HepG2 (cell line): ENCODE results near the gene PSKH1. TPM values are rescaled to one million over a fixed set of nuclear protein-coding genes. Genes with fewer than 3 reads are reported as not detected.

Experiments
- BRF2 ChIP-seq: sonication (generic); formaldehyde crosslinking; IDR thresholded peaks from 2 replicates; pipeline ENCODE4 v1.8.1; 2022; ENCODE audit warnings: mild to moderate bottlenecking, missing genetic modification reagents
- CREBL2 ChIP-seq: sonication (generic); formaldehyde crosslinking; IDR thresholded peaks from 2 replicates; pipeline ENCODE4 v1.8.1; 2023; ENCODE audit warnings: missing genetic modification reagents, mild to moderate bottlenecking, borderline replicate concordance
- DMAP1 ChIP-seq: IDR thresholded peaks from 2 replicates; pipeline ENCODE4 v1.6.1; 2016
- DNMT1 ChIP-seq: sonication (generic); formaldehyde crosslinking; IDR thresholded peaks from 2 replicates; pipeline ENCODE4 v1.5.1; 2020; ENCODE audit warnings: mild to moderate bottlenecking, missing genetic modification reagents
- HBP1 ChIP-seq: IDR thresholded peaks from 2 replicates; pipeline ENCODE4 v1.6.1; 2016; ENCODE audit warnings: low read depth, control low read depth
- HNRNPK ChIP-seq: fragments of 200-400 bp; formaldehyde crosslinking; IDR thresholded peaks from 2 replicates; pipeline ENCODE4 v1.6.1; 2018; ENCODE audit warnings: low read length, low read depth, moderate library complexity, mild to moderate bottlenecking; ENCODE audit not compliant: poor library complexity, severe bottlenecking
- ISL2 ChIP-seq: sonication (generic); formaldehyde crosslinking; IDR thresholded peaks from 2 replicates; pipeline ENCODE4 v1.5.0; 2020; ENCODE audit warnings: missing genetic modification reagents
- KDM6A ChIP-seq: IDR thresholded peaks from 2 replicates; pipeline ENCODE4 v1.6.1; 2016; ENCODE audit warnings: low read depth
- NFYB ChIP-seq: sonication (generic); formaldehyde crosslinking; IDR thresholded peaks from 2 replicates; pipeline ENCODE4 v1.4.0; 2020; ENCODE audit warnings: missing genetic modification reagents
- PAWR ChIP-seq: sonication (generic); formaldehyde crosslinking; IDR thresholded peaks from 2 replicates; pipeline ENCODE4 v1.4.0; 2020; ENCODE audit warnings: missing genetic modification reagents, mild to moderate bottlenecking, borderline replicate concordance
- SAP130 ChIP-seq: IDR thresholded peaks from 2 replicates; pipeline ENCODE4 v1.6.1; 2016; ENCODE audit warnings: low read depth
- STAG1 ChIP-seq: sonication (generic); formaldehyde crosslinking; IDR thresholded peaks from 2 replicates; pipeline ENCODE4 v1.4.0; 2020; ENCODE audit warnings: missing genetic modification reagents
- TRIM24 ChIP-seq: sonication (generic); formaldehyde crosslinking; IDR thresholded peaks from 2 replicates; pipeline ENCODE4 v1.8.0; 2022; ENCODE audit warnings: mild to moderate bottlenecking, missing genetic modification reagents
- XRCC5 ChIP-seq: fragments of 200-400 bp; formaldehyde crosslinking; optimal IDR thresholded peaks from 2 replicates; pipeline ENCODE3; 2017; ENCODE audit warnings: mild to moderate bottlenecking, low read length
- ZBTB25 ChIP-seq: IDR thresholded peaks from 2 replicates; pipeline ENCODE4 v1.6.1; 2018; ENCODE audit warnings: missing genetic modification reagents
- ZBTB34 ChIP-seq: sonication (generic); formaldehyde crosslinking; IDR thresholded peaks from 2 replicates; pipeline ENCODE4 v1.8.0; 2022; ENCODE audit warnings: mild to moderate bottlenecking, missing genetic modification reagents
- ZBTB49 ChIP-seq: sonication (generic); formaldehyde crosslinking; IDR thresholded peaks from 2 replicates; pipeline ENCODE4 v1.4.0; 2020; ENCODE audit warnings: missing genetic modification reagents, borderline replicate concordance
- ZMAT5 ChIP-seq: sonication (generic); formaldehyde crosslinking; IDR thresholded peaks from 2 replicates; pipeline ENCODE4 v1.5.0; 2020; ENCODE audit warnings: mild to moderate bottlenecking, low read depth, missing genetic modification reagents, borderline replicate concordance
- ZNF333 ChIP-seq: sonication (generic); formaldehyde crosslinking; IDR thresholded peaks from 2 replicates; pipeline ENCODE4 v1.4.0; 2020; ENCODE audit warnings: mild to moderate bottlenecking, missing genetic modification reagents, borderline replicate concordance
- ZNF678 ChIP-seq: sonication (generic); formaldehyde crosslinking; IDR thresholded peaks from 2 replicates; pipeline ENCODE4 v1.4.0; 2020; ENCODE audit warnings: mild to moderate bottlenecking, missing genetic modification reagents
- polyA plus RNA-seq, 8 experiments: library from polyadenylated mRNA; depleted of rRNA in 3 of 8; stranded (reverse) in 7 of 8; unstranded in 1 of 8; fragments of >200 nt; fragmentation: Illumina TruSeq in 4 of 8; extraction: Trizol in 4 of 8; gene quantifications; 2 replicates each; pipeline versions ENCODE4 v1.2.1 to v1.2.3, GENCODE V29; 2011 to 2016; ENCODE audit warnings: low read depth in 4 of 8, missing spikeins in 1 of 8, mixed read lengths in 1 of 8; ENCODE audit not compliant: insufficient read depth in 1 of 8
- total RNA-seq, 5 experiments: library from RNA; depleted of rRNA; stranded (reverse); fragments of >200 nt; fragmentation: Illumina TruSeq; extraction: Trizol; gene quantifications; 2 replicates each; pipeline ENCODE4 v1.2.3, GENCODE V29; 2016; ENCODE audit warnings: low read depth in 1 of 5

Gene PSKH1
- total and polyA plus RNA-seq, 2 of the 13 experiments (the other 11 are each of a cell fraction or from before 2014, with no cell fraction given), result 8.4 to 19.1 TPM

GRCh38 chr16:67965668-67966548 lies 72.9 kb downstream of the PSKH1 start (continued):
- no peak for TF ChIP-seq BRF2 (CRISPR knock-in tag)
- no peak for TF ChIP-seq ISL2 (CRISPR knock-in tag)
- TF ChIP-seq ZBTB25 (CRISPR knock-in tag), result no peak; the same call in 1 of the 2 replicates
- no peak; the same call in 1 of the 2 replicates for TF ChIP-seq HBP1
- TF ChIP-seq TRIM24, result no peak
- no peak for TF ChIP-seq NFYB (CRISPR knock-in tag)
- no peak for TF ChIP-seq CREBL2 (CRISPR knock-in tag)
- no peak for TF ChIP-seq XRCC5
- no peak for TF ChIP-seq ZNF333 (CRISPR knock-in tag)
- no peak for TF ChIP-seq HNRNPK
- TF ChIP-seq DNMT1 (CRISPR knock-in tag), result no peak
- no peak for TF ChIP-seq ZBTB34 (CRISPR knock-in tag)
- TF ChIP-seq DMAP1 (CRISPR knock-in tag), result no peak
- TF ChIP-seq ZBTB49 (CRISPR knock-in tag), result no peak
- TF ChIP-seq STAG1 (CRISPR knock-in tag), result no peak
- no peak for TF ChIP-seq ZMAT5
- TF ChIP-seq ZNF678, result no peak
- no peak for TF ChIP-seq PAWR
- peak; percentile 27 for TF ChIP-seq SAP130 (CRISPR knock-in tag)
- no peak for TF ChIP-seq KDM6A
